SH-SY5Y (cell line): ENCODE measurements around the gene STRIP1.

Experiments used
- GATA2 ChIP-seq: IDR thresholded peaks from 2 replicates; pipeline ENCODE4 v1.6.1; 2011; ENCODE audit warnings: mild to moderate bottlenecking, low read depth, low read length
- GATA3 ChIP-seq: IDR thresholded peaks from 2 replicates; pipeline ENCODE4 v1.6.1; 2011; ENCODE audit warnings: low read depth, mild to moderate bottlenecking, low read length, moderate library complexity

DNA sequence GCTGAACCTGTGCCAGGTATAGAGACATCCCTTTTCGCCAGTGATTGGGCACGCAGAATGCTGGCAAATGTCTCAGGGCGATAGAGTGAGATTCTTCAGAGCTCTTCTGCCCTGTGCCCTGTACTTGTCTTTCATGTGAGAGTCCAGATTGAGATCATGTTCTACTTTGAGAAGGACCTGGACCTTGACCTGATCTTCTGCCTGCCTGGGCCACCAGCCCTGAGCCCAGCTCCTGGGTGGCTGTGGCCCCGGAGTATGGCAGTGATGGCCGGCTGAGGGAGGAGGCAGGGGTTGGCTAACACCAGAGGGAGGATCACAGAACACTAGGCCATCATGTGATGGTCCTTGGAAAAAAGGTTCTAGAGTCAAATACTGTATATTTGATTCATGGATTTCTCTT is 13.8 kb downstream of the STRIP1 start:
- TF ChIP-seq GATA2: no peak
- no peak for TF ChIP-seq GATA3
